ENCODE results near the gene BCAT1. TPM values are rescaled to one million over a fixed set of nuclear protein-coding genes. Genes with fewer than 3 reads are reported as not detected.
"Not testable (repeated sequence)": the region's sequence is repeated elsewhere in the genome, so short reads cannot be mapped to it uniquely, and the experiment has no call there.

BCAT1 gene
- polyA plus RNA-seq, 3 donors from 2014 or later = 0.10 to 0.20 TPM; not detected in 1

DNA sequence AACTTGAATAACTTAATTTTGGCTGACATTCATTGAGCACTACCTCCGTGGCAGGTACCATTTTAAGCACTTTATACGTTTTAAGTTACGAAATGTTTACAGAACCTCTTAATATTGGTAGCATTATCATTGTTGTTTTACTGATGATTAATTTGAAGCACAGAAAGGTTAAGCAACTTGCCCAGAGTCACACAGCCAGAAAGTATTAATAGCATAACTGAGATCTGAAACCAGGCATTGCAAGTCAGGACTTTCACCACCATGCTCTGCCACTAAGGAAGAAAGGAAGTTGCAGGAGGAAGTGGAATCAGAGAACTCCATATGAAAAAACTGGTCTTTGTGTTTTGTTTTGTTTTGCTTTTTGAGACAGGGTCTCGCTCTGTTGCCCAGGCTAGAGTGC lies 28.2 kb upstream of the BCAT1 start:
- H3K4me3 Mint-ChIP-seq = no peak overlapping the region
- no peaks in the 10 kb centered on the region for H3K4me1 Mint-ChIP-seq
- DNase-seq = no peak
- H3K36me3 Mint-ChIP-seq = no peaks in the 10 kb centered on the region
- H3K9me3 Mint-ChIP-seq = peaks cover 0 to 2% (median 0%) of the 10 kb centered on the region in 6 donors
- no peak overlapping the region for H3K27ac Mint-ChIP-seq
- H3K27me3 Mint-ChIP-seq (ENCODE audit: low read depth in 3 of 3) = no peaks in the 10 kb centered on the region

DNA sequence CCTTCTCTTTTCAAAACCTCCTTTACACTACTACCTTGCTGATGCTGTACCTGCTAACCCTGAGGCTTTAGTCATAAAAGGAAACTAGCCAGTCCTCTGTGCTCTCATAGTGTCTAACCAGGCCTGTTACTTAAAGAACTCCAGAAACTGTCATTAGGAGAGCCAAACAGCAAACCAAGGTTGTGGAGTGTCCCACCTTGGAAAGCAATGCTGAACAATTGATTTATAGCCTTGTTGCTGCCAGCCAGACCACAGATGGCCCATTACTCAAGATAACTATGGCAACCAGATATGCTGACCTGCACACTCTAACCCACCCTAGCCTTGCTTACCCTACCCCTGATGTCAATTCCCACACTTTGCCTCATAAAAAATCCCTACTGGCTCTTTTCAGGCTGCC lies 26.5 kb upstream of the BCAT1 start:
- Mint-ChIP-seq H3K9me3 (peaks cover 0 to 2% (median 0%) of the 10 kb centered on the region in 6 donors), H3K36me3 (no peaks in the 10 kb centered on the region)

DNA sequence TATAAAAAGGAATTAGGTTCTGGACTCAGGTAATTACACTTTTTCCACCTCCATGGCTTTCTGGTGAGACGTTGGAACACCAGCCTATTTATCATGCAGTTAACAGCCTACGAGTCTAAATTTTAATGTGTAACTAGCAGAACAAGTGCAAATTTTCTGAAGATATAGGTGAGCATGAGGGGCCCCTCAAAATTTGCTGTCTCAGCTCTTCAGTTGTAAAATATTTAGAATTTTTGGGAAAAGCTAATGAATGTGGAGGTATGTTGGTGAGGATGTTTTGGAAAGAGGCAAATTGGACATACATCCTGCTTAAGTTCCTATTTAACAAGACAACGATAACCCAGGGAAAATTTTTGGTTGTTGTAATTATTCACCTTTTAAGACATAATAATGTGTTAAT lies 25.3 kb upstream of the BCAT1 start:
- Mint-ChIP-seq H3K9me3 (peaks cover 0 to 2% (median 0%) of the 10 kb centered on the region in 6 donors), H3K4me3 (no peak overlapping the region)

More for the DNA sequence above, 26.5 kb upstream of the BCAT1 start:
- Mint-ChIP-seq H3K4me1 (no peaks in the 10 kb centered on the region), H3K4me3 (no peak overlapping the region), H3K27me3 (ENCODE audit: low read depth in 3 of 3) (no peaks in the 10 kb centered on the region), H3K27ac (no peak overlapping the region)
- no peak for DNase-seq

DNA sequence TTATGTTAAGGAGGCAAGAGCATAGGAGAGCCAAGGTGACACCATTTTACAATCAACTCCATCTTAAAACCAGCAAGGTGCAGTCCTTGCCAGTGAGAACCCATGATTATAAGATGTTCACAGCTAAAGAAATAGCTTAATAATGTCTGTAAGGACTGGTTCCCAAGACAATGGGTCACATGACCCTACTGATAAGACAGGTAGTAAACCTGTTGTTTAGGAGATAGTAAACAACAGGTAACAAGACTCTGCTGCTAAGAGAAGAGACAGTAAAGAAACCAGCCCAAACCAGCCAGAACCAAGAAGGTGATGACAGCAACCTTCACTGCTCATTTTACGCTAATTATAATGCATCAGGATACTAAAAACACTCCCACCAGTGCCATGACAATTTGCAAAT lies 23.2 kb upstream of the BCAT1 start:
- H3K27ac Mint-ChIP-seq = no peak overlapping the region
- H3K4me3 Mint-ChIP-seq = no peak overlapping the region
- H3K4me1 Mint-ChIP-seq = no peaks in the 10 kb centered on the region
- no peak for DNase-seq
- no peaks in the 10 kb centered on the region for H3K36me3 Mint-ChIP-seq
- H3K27me3 Mint-ChIP-seq (ENCODE audit: low read depth in 3 of 3) = no peaks in the 10 kb centered on the region
- no peaks in the 10 kb centered on the region for H3K9me3 Mint-ChIP-seq

More for the DNA sequence above, 25.3 kb upstream of the BCAT1 start:
- Mint-ChIP-seq H3K27ac (no peak overlapping the region), H3K27me3 (ENCODE audit: low read depth in 3 of 3) (no peaks in the 10 kb centered on the region), H3K36me3 (no peaks in the 10 kb centered on the region), H3K4me1 (no peaks in the 10 kb centered on the region)
- no peak for DNase-seq

DNA sequence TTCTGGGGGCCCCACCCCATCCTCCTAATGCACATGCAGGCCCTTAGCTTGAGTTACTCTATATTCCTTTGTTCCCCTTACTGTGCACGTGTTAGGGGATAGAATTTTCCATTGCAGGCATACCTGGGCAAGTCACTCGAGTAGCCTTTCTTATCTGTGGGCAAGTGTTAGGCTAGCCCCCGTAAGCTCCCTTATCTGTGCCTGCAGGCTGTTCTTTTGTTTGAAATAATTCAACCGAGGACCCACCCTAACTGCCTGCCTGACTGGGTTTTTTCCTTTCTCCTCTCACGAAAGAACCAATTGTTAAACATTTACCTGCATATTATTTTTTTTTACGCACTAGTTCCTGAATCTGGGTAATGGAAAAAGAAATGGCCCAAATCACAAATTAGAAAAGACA lies 21.3 kb upstream of the BCAT1 start:
- no peak overlapping the region for H3K27ac Mint-ChIP-seq
- no peaks in the 10 kb centered on the region for H3K4me1 Mint-ChIP-seq
- DNase-seq = no peak
- H3K4me3 Mint-ChIP-seq = no peak overlapping the region
- no peaks in the 10 kb centered on the region for H3K27me3 Mint-ChIP-seq (ENCODE audit: low read depth in 3 of 3)
- H3K9me3 Mint-ChIP-seq = peaks cover 0 to 2% (median 0%) of the 10 kb centered on the region in 6 donors
- H3K36me3 Mint-ChIP-seq = no peaks in the 10 kb centered on the region

DNA sequence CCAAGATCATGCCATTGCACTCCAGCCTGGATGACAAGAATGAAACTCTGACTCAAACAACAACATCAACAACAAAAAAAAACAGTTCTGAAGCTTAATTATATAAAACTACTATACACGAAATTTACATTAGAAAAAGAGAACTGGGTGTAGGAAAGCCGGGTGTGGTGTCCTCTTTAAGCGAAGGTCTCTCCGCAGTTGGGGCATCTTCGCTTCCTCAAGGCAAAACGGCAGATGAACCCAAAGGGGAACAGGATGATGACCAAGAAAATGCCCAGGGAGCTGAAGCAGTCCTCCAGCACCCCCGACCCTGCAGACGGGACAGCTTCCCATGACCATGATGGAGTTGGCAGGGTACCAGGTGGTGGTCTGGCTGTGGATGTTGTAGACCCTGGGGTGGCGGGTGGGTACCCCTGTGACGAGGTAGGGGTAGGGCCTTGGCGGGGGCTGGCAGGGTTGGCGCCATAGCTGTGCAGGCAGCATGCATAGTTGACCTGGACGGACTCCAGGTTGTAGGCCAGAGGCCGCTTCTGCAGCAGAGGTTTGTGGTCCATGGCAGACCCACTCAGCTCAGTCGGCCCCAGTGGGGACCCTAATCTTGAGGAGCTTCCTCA lies 18.2 kb upstream of the BCAT1 start:
- no peaks in the 10 kb centered on the region for H3K27me3 Mint-ChIP-seq (ENCODE audit: low read depth in 3 of 3)
- peaks cover 0 to 8% (median 0%) of the 10 kb centered on the region in 6 donors for H3K9me3 Mint-ChIP-seq
- no peak overlapping the region for H3K4me3 Mint-ChIP-seq
- no peaks in the 10 kb centered on the region for H3K36me3 Mint-ChIP-seq
- DNase-seq = no peak
- no peaks in the 10 kb centered on the region for H3K4me1 Mint-ChIP-seq
- no peak overlapping the region for H3K27ac Mint-ChIP-seq

DNA sequence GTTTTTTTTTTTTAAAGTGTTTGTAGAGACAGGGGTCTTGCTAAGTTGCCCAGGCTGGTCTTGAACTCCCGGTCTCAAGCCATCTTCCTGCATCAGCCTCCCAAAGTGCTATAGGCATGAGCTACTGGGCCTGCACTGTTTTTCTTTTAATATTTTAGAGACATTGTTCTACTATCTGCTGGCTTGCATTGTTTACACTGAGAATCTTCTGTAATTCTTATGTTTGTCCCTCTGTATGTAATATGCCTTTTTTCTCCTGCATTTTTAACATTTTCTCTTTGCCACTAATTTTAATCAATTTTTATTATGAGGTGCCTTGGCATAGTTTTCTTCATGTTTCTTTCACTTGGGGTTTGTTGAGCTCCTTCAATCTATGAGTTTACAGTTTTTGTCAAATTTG lies 15.4 kb upstream of the BCAT1 start:
- Mint-ChIP-seq H3K36me3 (no peaks in the 10 kb centered on the region), H3K9me3 (peaks cover 0 to 8% (median 0%) of the 10 kb centered on the region in 6 donors), H3K4me1 (no peaks in the 10 kb centered on the region), H3K27me3 (ENCODE audit: low read depth in 3 of 3) (no peaks in the 10 kb centered on the region), H3K4me3 (no peak overlapping the region), H3K27ac (no peak overlapping the region)
- no peak for DNase-seq

DNA sequence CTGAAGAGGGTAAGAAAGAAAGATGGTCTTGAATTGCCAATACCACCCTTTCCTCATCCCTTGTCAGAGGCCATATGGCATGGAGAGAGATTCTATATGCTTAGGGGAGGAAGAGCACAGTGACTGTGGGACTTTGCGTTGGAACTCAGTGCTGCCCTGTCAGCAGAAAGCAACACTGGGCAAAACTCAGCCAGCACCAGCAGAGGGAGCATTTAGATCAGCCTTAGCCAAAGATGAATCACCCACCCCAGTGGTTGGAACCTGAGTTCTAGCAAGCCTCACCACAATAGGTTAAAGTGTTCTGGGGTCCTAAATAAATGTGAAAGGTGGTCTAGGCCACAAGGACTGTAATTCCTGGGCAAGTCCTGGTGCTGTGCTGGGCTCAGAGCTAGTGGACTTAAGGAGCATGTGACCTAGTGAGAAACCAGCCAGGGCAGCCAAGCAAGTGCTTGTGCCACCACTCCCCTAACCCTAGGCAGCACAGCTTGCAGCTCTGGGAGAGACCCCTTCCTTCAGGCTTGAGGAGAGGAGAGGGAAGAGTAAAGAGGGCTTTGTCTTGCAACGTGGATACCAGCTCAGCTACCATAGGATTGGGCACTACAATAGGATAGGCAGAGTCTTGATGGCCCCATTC lies 11.4 kb upstream of the BCAT1 start:
- H3K27me3 Mint-ChIP-seq (ENCODE audit: low read depth in 3 of 3) = peaks cover 0 to 2% (median 1%) of the 10 kb centered on the region in 3 donors
- no peaks in the 10 kb centered on the region for H3K36me3 Mint-ChIP-seq
- H3K4me3 Mint-ChIP-seq = no peak overlapping the region
- H3K9me3 Mint-ChIP-seq = peaks cover 0 to 8% (median 0%) of the 10 kb centered on the region in 6 donors
- no peak overlapping the region for H3K27ac Mint-ChIP-seq
- DNase-seq = no peak
- no peaks in the 10 kb centered on the region for H3K4me1 Mint-ChIP-seq

DNA sequence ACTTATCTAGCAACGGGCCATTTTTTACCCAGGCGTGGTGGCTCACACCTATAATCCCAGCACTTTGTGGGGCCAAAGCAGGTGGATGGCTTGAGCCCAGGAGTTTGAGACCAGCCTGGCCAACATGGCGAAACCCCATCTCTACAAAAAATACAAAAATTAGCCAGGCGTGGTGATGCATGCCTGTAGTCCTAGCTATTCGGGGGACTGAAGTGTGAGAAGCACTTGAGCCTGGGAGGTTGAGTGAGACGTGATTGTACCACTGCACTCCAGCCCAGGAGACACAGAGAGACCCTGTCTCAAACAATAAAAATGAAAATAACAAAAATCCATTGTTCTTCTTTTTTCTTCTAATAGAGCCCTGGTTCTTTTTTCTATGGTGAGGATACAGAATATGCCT lies 7.5 kb upstream of the BCAT1 start:
- not testable (repeated sequence) for H3K36me3 Mint-ChIP-seq

DNA sequence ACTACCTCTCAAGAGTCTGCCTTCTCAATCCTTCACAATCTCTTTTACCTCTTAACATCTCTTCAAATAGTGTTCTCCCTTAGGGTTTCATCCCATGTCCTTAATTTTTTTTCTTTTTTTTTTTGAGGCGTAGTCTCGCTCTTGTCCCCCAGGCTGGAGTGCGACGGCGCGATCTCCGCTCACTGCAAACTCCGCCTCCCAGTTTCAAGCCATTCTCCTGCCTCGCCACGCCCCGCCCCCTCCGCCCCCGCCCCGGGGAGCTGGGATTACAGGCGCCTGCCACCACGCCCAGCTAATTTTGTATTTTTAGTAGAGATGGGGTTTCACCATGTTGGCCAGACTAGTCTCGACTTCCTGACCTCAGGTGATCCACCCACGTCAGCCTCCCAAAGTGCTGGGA lies 7.0 kb upstream of the BCAT1 start:
- Mint-ChIP-seq H3K27me3 (ENCODE audit: low read depth in 3 of 3) (peaks cover 0 to 7% (median 6%) of the 10 kb centered on the region in 3 donors), H3K36me3 (no peaks in the 10 kb centered on the region)

More for the DNA sequence above, 7.5 kb upstream of the BCAT1 start:
- not testable (repeated sequence) for H3K4me3 Mint-ChIP-seq; H3K27ac Mint-ChIP-seq; H3K27me3 Mint-ChIP-seq (ENCODE audit: low read depth in 3 of 3); H3K9me3 Mint-ChIP-seq; H3K4me1 Mint-ChIP-seq; DNase-seq

DNA sequence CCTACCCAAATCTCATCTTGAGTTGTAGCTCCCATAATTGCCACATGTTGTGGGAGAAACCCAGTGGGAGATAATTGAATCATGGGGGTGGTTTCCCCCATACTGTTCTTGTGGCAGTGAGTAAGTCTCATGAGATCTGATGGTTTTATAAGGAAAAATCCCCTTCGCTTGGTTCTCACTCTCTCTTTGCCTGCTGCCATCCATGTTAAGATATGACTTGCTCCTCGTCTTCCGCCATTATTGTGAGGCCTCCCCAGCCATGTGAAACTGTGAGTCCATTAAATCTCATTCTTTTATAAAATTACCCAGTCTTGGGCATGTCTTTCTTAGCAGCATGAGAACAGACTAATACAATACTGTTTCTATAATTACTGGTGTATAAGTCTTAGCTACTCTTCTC lies 6.5 kb upstream of the BCAT1 start:
- H3K4me3 Mint-ChIP-seq = no peak overlapping the region
- H3K27me3 Mint-ChIP-seq (ENCODE audit: low read depth in 3 of 3) = peaks cover 0 to 7% (median 7%) of the 10 kb centered on the region in 3 donors
- no peaks in the 10 kb centered on the region for H3K9me3 Mint-ChIP-seq
- no peak overlapping the region for H3K27ac Mint-ChIP-seq
- DNase-seq = no peak
- H3K36me3 Mint-ChIP-seq = no peaks in the 10 kb centered on the region
- peaks cover 2 to 7% of the 10 kb centered on the region in 2 donors for H3K4me1 Mint-ChIP-seq

More for the DNA sequence above, 7.0 kb upstream of the BCAT1 start:
- Mint-ChIP-seq H3K9me3 (no peaks in the 10 kb centered on the region), H3K4me3 (no peak overlapping the region), H3K27ac (no peak overlapping the region), H3K4me1 (peaks cover 0 to 2% of the 10 kb centered on the region in 2 donors)
- DNase-seq = no peak

DNA sequence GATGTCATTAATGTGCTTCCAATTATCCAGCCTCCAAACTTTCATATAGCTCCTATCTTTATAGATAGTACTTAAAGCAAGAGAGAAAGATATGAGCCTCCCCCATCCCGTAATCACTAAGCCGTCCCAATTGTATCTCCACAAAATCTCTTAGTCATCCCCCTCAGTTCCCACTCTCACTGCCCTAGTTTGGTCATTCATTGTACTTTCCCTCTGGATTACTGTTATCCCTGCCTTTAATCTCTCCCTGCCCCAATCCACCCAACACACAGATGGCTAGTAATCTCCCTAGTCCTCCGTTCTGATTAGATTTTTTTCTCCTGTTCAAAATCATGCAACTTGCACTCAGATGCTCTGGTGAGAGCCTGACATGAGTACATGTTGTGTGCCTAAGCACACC lies 5.4 kb upstream of the BCAT1 start:
- DNase-seq = no peak
- Mint-ChIP-seq H3K4me3 (no peak overlapping the region), H3K27me3 (ENCODE audit: low read depth in 3 of 3) (peaks cover 3 to 10% (median 7%) of the 10 kb centered on the region in 3 donors), H3K9me3 (no peaks in the 10 kb centered on the region), H3K4me1 (peaks cover 5 to 17% of the 10 kb centered on the region in 2 donors), H3K27ac (no peak overlapping the region), H3K36me3 (no peaks in the 10 kb centered on the region)

DNA sequence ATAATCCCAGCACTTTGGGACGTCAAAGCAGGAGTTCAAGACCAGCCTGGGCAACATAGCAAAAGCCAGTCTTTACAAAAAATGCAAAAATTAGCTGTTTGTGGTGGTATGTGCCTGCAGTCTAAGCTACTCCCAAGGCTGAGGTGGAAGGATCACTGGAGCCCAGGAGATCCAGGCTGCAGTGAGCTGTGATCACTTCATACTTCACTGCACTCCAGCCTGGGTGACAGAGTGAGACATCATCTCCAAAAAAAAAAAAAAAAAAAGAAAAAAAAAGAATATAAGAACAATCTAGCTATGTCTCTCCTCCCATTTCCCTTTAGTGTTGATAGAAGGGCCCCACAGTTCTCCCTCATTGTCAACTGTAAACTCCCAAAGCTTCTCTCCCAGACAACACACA lies 3.5 kb upstream of the BCAT1 start:
- H3K27me3 Mint-ChIP-seq (ENCODE audit: low read depth in 3 of 3) = peaks cover 7 to 14% (median 12%) of the 10 kb centered on the region in 3 donors
- no peaks in the 10 kb centered on the region for H3K9me3 Mint-ChIP-seq
- DNase-seq = no peak
- no peak overlapping the region for H3K27ac Mint-ChIP-seq
- no peaks in the 10 kb centered on the region for H3K36me3 Mint-ChIP-seq
- H3K4me1 Mint-ChIP-seq = peaks cover 20 to 36% of the 10 kb centered on the region in 2 donors
- H3K4me3 Mint-ChIP-seq = no peak overlapping the region

DNA sequence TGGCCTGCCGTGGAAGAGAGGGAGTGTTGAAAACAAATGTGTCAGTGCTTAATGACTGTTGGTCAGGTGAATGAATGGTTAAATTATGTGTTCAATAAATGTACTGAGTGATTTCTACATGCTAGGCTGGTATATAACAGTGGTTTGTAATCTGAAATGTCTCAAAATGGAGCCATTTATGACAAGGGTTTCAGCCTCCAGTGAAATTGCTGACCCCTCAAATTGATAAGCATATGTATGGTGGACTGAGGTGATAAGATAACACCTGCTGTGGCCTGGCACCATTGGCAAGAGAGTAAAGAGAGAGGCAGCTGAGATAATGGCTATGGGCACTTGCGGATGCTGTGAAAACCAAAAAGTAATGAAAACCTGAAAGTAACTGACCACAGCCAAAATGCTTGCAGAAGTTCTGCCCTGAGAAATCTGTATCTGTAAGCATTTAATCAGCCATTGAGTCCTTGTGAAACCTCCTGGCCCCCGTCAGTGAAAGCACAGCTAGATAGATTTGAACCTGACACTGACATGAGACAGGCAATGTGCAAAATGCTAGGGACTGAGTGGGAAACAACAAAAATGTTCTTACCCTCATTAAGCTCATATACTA lies 1.4 kb upstream of the BCAT1 start:
- Mint-ChIP-seq H3K27me3 (ENCODE audit: low read depth in 3 of 3) (peaks cover 11 to 19% (median 15%) of the 10 kb centered on the region in 3 donors), H3K4me1 (peaks cover 20 to 39% of the 10 kb centered on the region in 2 donors), H3K27ac (no peak overlapping the region), H3K4me3 (peak overlapping the region in 2 of 5 donors; percentile 3 to 56), H3K36me3 (no peaks in the 10 kb centered on the region), H3K9me3 (no peaks in the 10 kb centered on the region)
- DNase-seq = no peak

All from immature natural killer cell (primary cell).